ENCODE data around the gene MGAT5. TPM values are rescaled to one million over a fixed set of nuclear protein-coding genes. Genes with fewer than 3 reads are reported as not detected.

Gene MGAT5
- total RNA-seq, 1 donor from 2014 or later, result 30.0 TPM

GRCh38 chr2:134397146-134397896, 143.4 kb downstream of the MGAT5 start:
- Mint-ChIP-seq H3K4me3 (ENCODE audit: unreplicated experiment) (no peak overlapping the region), H3K27me3 (ENCODE audit: low read depth) (no peaks in the 10 kb centered on the region), H3K4me1 (ENCODE audit: low read depth) (peaks cover 19% of the 10 kb centered on the region), H3K36me3 (ENCODE audit: low read depth) (no peaks in the 10 kb centered on the region), H3K27ac (ENCODE audit: unreplicated experiment) (no peak overlapping the region), H3K9me3 (ENCODE audit: low read depth) (no peaks in the 10 kb centered on the region)
- no peak for TF ChIP-seq CTCF (IDR thresholded peaks at IDR 0.05)
- no peak for DNase-seq (ENCODE audit: low spot score)

DNA sequence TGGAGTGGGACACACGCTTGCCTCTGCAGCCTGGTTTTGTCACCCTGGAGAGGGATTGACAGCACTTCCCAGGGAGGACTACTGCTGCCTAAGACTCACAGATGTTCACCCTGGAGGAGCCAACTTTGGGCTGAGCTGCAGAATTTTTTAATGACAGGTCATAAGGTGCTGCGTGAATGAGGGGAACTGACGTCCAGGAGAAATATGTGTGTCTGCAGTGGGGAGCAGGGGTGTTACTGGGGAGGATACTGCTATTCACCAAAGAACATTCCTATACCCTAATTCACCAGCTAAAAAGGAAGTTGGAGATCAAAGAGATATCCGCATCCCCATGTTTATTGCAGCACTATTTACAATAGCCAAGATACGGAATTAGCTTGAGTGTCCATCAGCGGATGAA, 144.4 kb downstream of the MGAT5 start:
- no peaks in the 10 kb centered on the region for H3K9me3 Mint-ChIP-seq (ENCODE audit: low read depth)
- no peak for TF ChIP-seq CTCF (IDR thresholded peaks at IDR 0.05)
- no peak for DNase-seq (ENCODE audit: low spot score)
- H3K4me3 Mint-ChIP-seq (ENCODE audit: unreplicated experiment), result no peak overlapping the region
- H3K36me3 Mint-ChIP-seq (ENCODE audit: low read depth), result peaks cover under 1% of the 10 kb centered on the region
- H3K4me1 Mint-ChIP-seq (ENCODE audit: low read depth), result peaks cover 26% of the 10 kb centered on the region
- no peak overlapping the region for H3K27ac Mint-ChIP-seq (ENCODE audit: unreplicated experiment)
- H3K27me3 Mint-ChIP-seq (ENCODE audit: low read depth), result no peaks in the 10 kb centered on the region

GRCh38 chr2:134399096-134399495, 145.2 kb downstream of the MGAT5 start:
- H3K4me3 Mint-ChIP-seq (ENCODE audit: unreplicated experiment), result no peak overlapping the region
- DNase-seq (ENCODE audit: low spot score), result no peak
- H3K36me3 Mint-ChIP-seq (ENCODE audit: low read depth), result peaks cover 4% of the 10 kb centered on the region
- H3K27me3 Mint-ChIP-seq (ENCODE audit: low read depth), result no peaks in the 10 kb centered on the region
- no peak overlapping the region for H3K27ac Mint-ChIP-seq (ENCODE audit: unreplicated experiment)
- peaks cover 26% of the 10 kb centered on the region for H3K4me1 Mint-ChIP-seq (ENCODE audit: low read depth)
- TF ChIP-seq CTCF (IDR thresholded peaks at IDR 0.05), result peak; percentile 20
- H3K9me3 Mint-ChIP-seq (ENCODE audit: low read depth), result no peaks in the 10 kb centered on the region

- H3K4me1 Mint-ChIP-seq (ENCODE audit: low read depth), result peaks cover 30% of the 10 kb centered on the region
- H3K27me3 Mint-ChIP-seq (ENCODE audit: low read depth), result no peaks in the 10 kb centered on the region
- no peaks in the 10 kb centered on the region for H3K9me3 Mint-ChIP-seq (ENCODE audit: low read depth)
- no peak for TF ChIP-seq CTCF (IDR thresholded peaks at IDR 0.05)
- no peak for DNase-seq (ENCODE audit: low spot score)
- H3K27ac Mint-ChIP-seq (ENCODE audit: unreplicated experiment), result no peak overlapping the region
- H3K4me3 Mint-ChIP-seq (ENCODE audit: unreplicated experiment), result no peak overlapping the region
- H3K36me3 Mint-ChIP-seq (ENCODE audit: low read depth), result peaks cover 4% of the 10 kb centered on the region
These were observed 147.2 kb downstream of the MGAT5 start for GRCh38 chr2:134401081-134401497.

- no peak for DNase-seq (ENCODE audit: low spot score)
- H3K27me3 Mint-ChIP-seq (ENCODE audit: low read depth), result no peaks in the 10 kb centered on the region
- no peaks in the 10 kb centered on the region for H3K9me3 Mint-ChIP-seq (ENCODE audit: low read depth)
These were observed 147.9 kb downstream of the MGAT5 start for GRCh38 chr2:134401789-134402188.

More at GRCh38 chr2:134401789-134402188, 147.9 kb downstream of the MGAT5 start:
- H3K27ac Mint-ChIP-seq (ENCODE audit: unreplicated experiment), result peak overlapping the region; percentile 79
- TF ChIP-seq CTCF (IDR thresholded peaks at IDR 0.05), result no peak
- no peak overlapping the region for H3K4me3 Mint-ChIP-seq (ENCODE audit: unreplicated experiment)
- peaks cover 30% of the 10 kb centered on the region for H3K4me1 Mint-ChIP-seq (ENCODE audit: low read depth)
- H3K36me3 Mint-ChIP-seq (ENCODE audit: low read depth), result peaks cover 4% of the 10 kb centered on the region

All from chondrocyte (in vitro differentiated cells).